ENCODE results near the gene ENTPD8. TPM values are rescaled to one million over a fixed set of nuclear protein-coding genes. Genes with fewer than 3 reads are reported as not detected.

The ENTPD8 gene
- total RNA-seq, 2 experiments from 2014 or later = not detected

- CTCF ChIA-PET (ENCODE audit: unreplicated experiment) = no interaction called here
- H3K36me3 ChIP-seq (ENCODE audit: insufficient read depth, low read length) = no peaks in the 10 kb centered on the region
- TF ChIP-seq EZH2phosphoT487 (IDR thresholded peaks at IDR 0.05; ENCODE audit: borderline replicate concordance, low read depth, low read length) (no peak), CTCF (conservative IDR thresholded peaks at IDR 0.05; ENCODE audit: low read length) (no peak)
- H4K20me1 ChIP-seq (ENCODE audit: insufficient read depth, low read length) = no peaks in the 10 kb centered on the region
- no peaks in the 10 kb centered on the region for H3K9me2 ChIP-seq (ENCODE audit: insufficient read depth, low read length)
- H3K79me2 ChIP-seq (ENCODE audit: insufficient read depth, low read depth, low read length) = no peaks in the 10 kb centered on the region
- no peaks in the 10 kb centered on the region for H3K4me1 ChIP-seq (ENCODE audit: insufficient read depth, low read length, poor library complexity, severe bottlenecking)
- no TSS peak for BruUV-seq (replicated peaks)
- no peak overlapping the region for H3K27ac ChIP-seq (ENCODE audit: low read depth, low read length, poor library complexity, severe bottlenecking)
- POLR2A ChIA-PET = no interaction called here
- DNase-seq (ENCODE audit: low spot score) = no peak
- H2AFZ ChIP-seq (ENCODE audit: low read length) = no peak overlapping the region
- H3K9me3 ChIP-seq (ENCODE audit: low read length) = no peaks in the 10 kb centered on the region
- no peak overlapping the region for H3K4me3 ChIP-seq (ENCODE audit: low read depth, low read length, poor library complexity, severe bottlenecking)
- intact Hi-C loops (cut with micrococcal nuclease; ENCODE audit: unreplicated experiment) = no loop called here
- no peak overlapping the region for H3K4me2 ChIP-seq (ENCODE audit: low read length)
Observed at GRCh38 chr9:137391411-137391754, 49.8 kb downstream of the ENTPD8 start.

- Histone ChIP-seq H4K20me1 (ENCODE audit: insufficient read depth, low read length) (no peaks in the 10 kb centered on the region), H3K4me1 (ENCODE audit: insufficient read depth, low read length, poor library complexity, severe bottlenecking) (no peaks in the 10 kb centered on the region), H3K27ac (ENCODE audit: low read depth, low read length, poor library complexity, severe bottlenecking) (no peak overlapping the region), H2AFZ (ENCODE audit: low read length) (no peak overlapping the region), H3K79me2 (ENCODE audit: insufficient read depth, low read depth, low read length) (no peaks in the 10 kb centered on the region), H3K4me2 (ENCODE audit: low read length) (no peak overlapping the region), H3K4me3 (ENCODE audit: low read depth, low read length, poor library complexity, severe bottlenecking) (no peak overlapping the region), H3K9me2 (ENCODE audit: insufficient read depth, low read length) (no peaks in the 10 kb centered on the region), H3K9me3 (ENCODE audit: low read length) (no peaks in the 10 kb centered on the region), H3K36me3 (ENCODE audit: insufficient read depth, low read length) (no peaks in the 10 kb centered on the region)
- DNase-seq (ENCODE audit: low spot score) = no peak
- TF ChIP-seq CTCF (conservative IDR thresholded peaks at IDR 0.05; ENCODE audit: low read length) = no peak
- no peak for TF ChIP-seq EZH2phosphoT487 (IDR thresholded peaks at IDR 0.05; ENCODE audit: borderline replicate concordance, low read depth, low read length)
- ChIA-PET CTCF (ENCODE audit: unreplicated experiment) (no interaction called here), POLR2A (no interaction called here)
- BruUV-seq (replicated peaks) = no TSS peak
- intact Hi-C loops (cut with micrococcal nuclease; ENCODE audit: unreplicated experiment) = no loop called here
Observed at GRCh38 chr9:137390553-137391410, 50.4 kb downstream of the ENTPD8 start.

DNA sequence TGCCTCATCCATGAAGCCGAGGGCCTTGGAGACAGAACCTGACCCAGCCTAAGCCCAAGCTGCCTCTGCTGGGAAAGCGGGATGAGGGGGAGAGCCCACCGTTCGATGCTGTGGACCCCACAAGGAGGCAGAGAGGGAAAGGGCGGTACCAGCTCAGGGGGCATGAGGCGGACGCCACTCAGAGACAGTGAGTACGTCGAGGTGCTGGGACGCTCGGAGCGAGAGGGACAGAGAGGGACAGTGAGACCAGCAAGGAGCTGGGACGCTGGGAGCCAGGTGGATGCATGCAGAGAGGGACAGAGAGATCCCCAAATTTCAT lies 51.8 kb downstream of the ENTPD8 start:
- H3K27ac ChIP-seq (ENCODE audit: low read depth, low read length, poor library complexity, severe bottlenecking) = no peak overlapping the region
- no peaks in the 10 kb centered on the region for H4K20me1 ChIP-seq (ENCODE audit: insufficient read depth, low read length)
- no peaks in the 10 kb centered on the region for H3K79me2 ChIP-seq (ENCODE audit: insufficient read depth, low read depth, low read length)
- H3K36me3 ChIP-seq (ENCODE audit: insufficient read depth, low read length) = no peaks in the 10 kb centered on the region
- H3K4me1 ChIP-seq (ENCODE audit: insufficient read depth, low read length, poor library complexity, severe bottlenecking) = no peaks in the 10 kb centered on the region
- POLR2A ChIA-PET = no interaction called here
- no TSS peak for BruUV-seq (replicated peaks)
- CTCF ChIA-PET (ENCODE audit: unreplicated experiment) = no interaction called here
- H2AFZ ChIP-seq (ENCODE audit: low read length) = no peak overlapping the region
- H3K4me2 ChIP-seq (ENCODE audit: low read length) = no peak overlapping the region
- intact Hi-C loops (cut with micrococcal nuclease; ENCODE audit: unreplicated experiment) = no loop called here
- no peaks in the 10 kb centered on the region for H3K9me3 ChIP-seq (ENCODE audit: low read length)
- H3K4me3 ChIP-seq (ENCODE audit: low read depth, low read length, poor library complexity, severe bottlenecking) = no peak overlapping the region
- DNase-seq (ENCODE audit: low spot score) = no peak
- TF ChIP-seq EZH2phosphoT487 (IDR thresholded peaks at IDR 0.05; ENCODE audit: borderline replicate concordance, low read depth, low read length) = no peak
- no peak for TF ChIP-seq CTCF (conservative IDR thresholded peaks at IDR 0.05; ENCODE audit: low read length)
- no peaks in the 10 kb centered on the region for H3K9me2 ChIP-seq (ENCODE audit: insufficient read depth, low read length)
